NOMO-1 treated with DMSO at 0.1 percent for 48 hours (cell line): ENCODE data around the gene C2orf72.

Source experiments
- DNase-seq: peaks from one replicate; lab custom pipeline; 2025; ENCODE audit not compliant: unreplicated experiment; lab: John Stamatoyannopoulos, UW

C2orf72 gene

DNA sequence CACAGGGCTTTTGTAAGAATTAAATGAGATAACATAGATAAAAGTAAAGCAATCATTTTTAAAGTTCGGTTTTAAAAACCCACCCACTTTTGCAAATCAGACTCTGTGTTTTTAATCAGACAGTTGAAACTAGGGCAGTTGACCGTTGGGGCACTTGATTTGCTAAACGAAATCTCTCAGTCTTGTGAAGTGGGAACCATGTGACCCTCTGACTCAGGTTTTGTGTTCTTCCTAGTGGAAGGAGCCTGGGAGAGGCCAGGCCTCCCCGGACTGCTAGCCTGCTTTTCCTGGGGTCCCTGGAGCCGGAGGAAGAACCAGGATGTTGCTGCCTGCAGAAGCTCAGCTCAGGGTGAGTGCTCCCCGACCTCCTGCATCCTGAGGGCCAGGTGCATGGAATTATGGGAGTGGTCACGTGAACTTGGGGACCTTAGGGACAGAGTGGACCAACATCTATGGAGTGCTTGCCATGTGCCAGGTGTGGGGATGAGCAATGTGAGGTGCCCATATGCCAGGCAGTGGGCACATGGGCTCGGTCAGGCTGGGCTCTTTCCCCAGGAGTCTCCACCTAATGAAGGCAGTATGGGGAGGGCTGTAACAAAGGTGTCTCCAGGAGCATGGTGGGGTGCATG lies 3.9 kb downstream of the C2orf72 start:
- no peak for DNase-seq

DNA sequence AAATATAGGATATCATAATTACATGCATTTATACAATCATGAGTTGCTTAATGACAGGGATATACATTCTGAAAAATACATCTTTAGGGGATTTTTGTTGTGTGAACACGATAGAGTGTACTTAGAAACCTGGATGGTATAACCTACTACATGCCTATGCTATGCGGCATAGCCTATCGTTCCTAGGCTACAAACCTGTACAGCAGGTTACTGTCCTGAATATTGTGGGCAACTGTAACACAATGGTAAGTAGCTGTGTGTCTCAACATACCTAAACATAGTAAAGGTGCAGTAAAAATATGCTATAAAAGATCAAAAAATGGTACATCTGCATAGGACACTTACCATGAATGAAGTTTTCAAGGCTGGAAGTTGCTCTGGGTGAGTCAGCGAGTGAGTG lies 6.5 kb downstream of the C2orf72 start:
- no peak for DNase-seq

DNA sequence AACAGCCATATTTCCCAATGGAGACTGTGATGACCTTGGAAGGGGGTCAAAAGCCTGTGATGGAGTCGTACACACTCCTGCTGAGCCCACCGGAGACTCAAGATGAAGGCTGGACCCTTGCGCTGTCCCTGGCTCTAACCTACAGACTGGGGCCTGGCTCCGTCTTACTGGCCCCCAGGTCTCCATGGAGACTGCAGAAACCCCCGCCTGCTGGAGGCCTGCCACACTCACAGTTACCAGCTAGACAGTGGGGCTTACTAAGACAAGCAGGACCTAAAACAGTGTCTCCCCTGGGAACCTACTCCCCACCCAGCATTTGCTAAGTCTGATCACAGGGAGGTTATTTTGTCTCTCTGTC lies 9.6 kb downstream of the C2orf72 start:
- DNase-seq: no peak

DNA sequence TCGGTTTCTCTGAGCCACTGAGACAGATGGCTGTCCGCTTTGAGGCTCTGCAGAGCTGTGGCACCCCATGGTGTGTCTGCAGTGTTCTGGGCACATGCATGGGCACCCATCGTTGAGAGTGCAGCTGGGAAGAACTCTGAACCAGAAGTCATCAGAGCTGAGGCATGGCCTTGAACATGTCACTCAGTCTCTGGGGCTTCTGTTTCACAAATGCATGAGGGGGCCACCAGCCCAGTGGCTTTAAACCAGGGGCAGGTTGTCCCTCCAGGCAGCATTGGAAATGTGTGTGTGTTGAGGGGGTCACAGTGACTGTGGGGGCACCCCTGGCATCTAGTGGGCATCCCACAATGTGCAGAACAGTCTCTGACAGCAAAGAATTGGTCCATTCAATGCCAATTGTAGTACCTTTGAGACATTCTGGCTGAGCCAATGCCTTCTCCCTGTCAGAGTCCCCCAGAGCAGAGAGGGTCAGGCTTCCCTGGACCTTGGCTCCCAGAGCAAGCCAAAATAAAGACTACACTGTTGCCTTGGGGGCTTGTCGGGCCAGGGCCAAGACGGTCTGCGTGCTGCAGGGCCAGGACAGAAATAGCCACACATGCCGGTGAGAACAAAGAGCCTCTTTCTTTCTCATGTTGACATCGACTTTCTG lies 10.1 kb downstream of the C2orf72 start:
- DNase-seq: no peak

DNA sequence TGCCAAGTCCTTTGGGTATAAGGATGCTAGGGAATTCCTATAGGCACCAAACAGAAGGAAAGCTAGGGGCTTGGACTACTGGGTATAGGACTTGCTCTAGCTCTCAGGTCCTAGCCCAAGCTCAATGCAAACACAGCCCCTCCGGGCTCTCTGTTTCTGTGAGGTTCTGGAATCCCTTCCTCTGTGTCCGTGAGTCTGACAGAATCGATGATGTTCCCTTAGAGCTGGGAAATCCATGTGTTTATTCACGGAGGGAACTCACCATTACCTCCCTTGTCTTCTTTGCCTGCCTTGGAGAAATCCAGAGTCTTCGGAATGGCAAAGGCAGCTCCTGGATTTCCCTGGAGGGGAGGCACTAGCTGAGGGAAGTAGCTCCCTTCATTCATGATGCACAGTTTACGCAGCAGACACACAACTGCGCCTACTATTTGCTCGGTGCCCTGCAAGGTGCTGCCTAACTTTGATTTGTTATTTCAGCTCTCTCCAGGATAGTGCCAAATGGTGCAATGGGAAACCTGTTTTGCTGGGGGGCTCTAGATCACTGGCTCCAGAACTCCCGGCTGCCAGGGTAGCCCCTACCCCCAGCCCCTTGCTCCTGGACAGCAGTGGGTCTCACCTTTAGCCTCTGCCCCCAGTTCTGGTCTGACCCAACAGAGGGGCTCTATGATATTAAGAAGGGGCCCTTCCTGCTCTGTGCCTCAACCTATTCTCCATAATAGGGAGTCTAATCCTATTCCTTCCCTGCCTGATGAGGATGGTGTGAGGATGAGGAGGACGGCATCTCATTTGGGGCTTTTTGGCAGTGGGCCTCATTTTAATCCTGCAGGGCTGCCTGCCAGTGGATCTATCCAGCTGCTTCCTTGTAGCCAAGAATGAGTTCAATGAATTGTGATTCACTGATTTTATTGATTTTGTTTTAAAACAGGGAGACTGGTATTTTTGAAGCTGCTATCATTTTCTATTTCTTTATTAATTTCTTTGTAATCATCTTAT lies 10.9 kb downstream of the C2orf72 start:
- no peak for DNase-seq

DNA sequence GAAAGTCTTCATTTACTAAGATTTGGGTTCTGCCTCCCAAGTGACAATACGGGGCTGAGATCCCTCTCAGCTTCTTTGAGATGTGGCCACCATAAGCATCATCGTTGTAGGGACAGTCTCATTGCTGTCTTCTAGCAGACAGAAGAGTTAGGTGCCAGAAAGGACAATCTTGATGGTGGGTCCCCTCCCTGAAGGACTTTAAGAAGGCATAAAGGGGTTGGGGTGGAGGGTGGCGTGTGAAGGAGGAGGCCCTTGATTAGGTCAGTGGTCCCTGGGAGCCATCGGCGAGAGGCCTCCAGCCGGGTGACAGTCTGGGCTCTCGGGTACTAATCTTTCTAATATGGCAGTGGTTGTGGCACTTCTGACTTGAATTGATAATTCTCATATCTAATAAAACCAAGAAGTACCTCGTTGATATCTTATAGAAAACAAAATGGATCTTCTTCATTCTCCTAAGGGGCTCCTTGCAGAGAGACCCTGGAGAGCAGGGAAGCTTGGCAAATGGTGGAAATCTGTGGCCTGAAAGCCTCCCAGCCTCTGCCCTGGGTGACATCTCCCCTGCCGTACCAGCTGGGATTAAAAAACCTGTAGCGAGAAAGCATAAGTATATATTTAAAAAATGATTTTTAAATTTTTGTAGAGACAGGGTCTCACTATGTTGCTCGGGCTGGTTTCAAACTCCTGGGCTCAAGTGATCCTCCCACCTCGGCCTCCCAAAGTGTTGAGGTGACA lies 12.1 kb downstream of the C2orf72 start:
- no peak for DNase-seq

DNA sequence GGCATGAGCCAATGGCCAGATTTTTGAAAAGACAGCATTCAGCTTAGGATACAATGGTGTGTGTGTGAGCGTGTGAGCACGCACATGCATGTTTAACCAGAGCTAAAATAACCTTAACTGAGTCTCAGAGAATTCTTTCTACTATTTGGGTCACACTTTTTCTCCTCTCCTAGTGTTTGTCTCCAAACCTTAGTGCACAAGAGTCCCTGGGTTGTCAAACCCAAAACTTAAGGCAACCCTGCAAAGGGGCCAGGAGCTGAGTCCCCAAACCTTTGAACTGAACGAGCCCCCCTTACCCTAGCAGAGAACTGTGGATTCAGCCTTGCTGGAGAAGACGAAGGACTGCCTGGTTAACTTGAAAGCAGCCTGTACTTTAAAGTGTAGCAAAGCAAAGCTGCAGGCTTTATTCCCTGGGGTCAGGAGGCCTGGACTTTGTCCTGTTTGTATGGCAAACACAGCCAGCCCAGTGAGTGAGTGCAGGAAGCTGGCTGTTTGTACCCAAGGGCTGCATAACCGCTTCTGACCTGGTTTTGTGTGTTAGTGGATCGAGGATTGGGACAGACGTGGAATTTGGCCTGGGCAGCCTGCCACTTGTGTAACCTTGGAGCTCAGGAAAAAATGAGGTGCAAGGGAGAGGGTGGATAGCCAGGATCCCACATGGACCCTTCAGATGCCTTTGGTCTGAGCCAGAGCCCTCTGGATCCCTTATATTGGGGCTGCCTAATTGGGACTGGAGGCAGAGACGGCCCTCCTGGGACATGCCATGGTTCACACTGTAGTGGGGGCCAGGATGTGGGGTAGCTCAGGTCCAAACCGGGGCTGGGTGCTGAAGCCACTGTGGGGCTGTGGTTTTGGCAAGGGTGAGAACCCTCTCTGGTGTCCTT lies 12.9 kb downstream of the C2orf72 start:
- no peak for DNase-seq

DNA sequence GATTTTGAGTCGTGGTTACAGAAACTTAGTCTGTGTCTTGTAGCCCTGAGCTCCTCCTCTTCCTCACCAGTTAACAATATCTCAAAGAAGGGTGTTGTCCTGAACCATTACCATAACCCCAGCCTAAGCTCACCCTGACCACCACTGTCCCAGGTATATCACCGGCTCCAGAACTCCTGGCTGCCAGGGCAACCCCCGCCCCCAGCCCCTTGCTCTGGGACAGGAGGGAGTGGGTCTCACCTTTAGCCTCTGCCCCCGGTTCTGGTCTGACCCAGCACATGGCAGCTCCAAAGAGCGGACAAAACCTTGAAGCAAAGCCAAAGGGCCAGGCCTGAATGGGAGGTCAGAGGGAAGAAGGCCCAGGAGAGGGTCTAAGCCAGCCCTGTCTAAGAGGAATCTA lies 13.8 kb downstream of the C2orf72 start:
- no peak for DNase-seq

DNA sequence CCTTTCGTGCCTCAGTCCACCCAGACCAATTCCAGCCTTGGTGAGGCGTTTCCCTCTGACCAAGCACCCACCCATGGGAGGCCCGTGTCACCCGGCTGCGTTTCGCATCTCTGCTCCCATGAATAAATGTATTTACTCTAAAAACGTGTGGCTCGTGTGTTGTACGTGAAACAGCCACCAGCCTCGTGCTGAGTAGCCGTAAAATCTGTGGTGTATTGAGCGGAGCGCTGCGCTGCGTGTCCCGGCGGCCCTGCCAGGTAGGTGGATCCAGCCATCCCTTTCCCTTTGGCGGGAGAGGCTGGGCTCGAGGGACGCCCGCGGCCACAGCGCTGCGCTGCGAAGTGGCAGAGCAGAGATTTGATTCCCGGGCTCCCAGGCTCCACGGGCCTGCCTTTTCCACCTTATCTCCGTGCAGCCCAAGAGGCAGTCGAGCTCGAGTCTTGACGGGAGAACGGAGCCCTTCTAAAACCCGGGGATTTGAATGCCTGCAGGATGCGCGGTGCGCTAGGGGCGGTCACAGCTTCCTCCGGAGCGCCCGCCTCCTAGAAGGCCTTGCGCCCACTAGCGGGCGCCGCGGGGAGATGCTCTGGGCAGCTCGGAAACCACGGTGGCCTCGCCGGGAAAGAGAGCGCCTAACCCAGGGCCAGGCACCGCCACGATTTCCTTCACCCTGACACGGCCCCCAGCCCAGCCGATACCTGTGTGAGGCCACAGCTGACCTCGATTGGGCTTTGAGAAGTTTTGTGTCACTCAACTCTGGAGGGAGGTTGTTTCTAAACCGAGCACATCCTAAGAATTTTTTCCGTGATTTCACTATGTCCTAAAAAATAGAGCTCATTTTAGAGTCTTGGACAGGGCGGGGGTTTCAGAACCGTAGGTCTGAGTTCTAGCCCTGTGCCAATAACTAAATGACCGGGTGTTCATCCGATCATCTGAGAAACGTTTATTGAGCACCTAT lies 15.4 kb downstream of the C2orf72 start:
- peak; percentile 80 for DNase-seq

DNA sequence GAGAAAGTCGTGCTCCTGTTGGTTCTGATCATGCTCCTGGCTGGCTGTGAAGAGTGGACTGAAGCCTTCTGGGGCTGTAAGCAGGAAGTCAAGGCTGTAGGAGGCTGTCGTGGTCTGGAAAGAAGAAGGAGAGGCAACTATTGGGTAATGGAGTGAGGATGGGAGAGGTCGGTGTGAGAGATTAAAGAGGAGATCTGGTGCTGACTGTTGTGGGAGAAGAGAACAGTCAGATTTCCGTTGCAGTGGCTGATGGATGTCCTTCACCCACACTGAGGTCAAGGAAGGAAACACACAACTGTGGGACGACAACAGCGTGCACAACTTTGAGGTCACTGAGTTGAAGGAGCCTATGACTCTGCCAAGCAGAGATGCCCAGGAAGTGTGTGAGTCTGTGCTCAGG lies 16.5 kb downstream of the C2orf72 start:
- no peak for DNase-seq

DNA sequence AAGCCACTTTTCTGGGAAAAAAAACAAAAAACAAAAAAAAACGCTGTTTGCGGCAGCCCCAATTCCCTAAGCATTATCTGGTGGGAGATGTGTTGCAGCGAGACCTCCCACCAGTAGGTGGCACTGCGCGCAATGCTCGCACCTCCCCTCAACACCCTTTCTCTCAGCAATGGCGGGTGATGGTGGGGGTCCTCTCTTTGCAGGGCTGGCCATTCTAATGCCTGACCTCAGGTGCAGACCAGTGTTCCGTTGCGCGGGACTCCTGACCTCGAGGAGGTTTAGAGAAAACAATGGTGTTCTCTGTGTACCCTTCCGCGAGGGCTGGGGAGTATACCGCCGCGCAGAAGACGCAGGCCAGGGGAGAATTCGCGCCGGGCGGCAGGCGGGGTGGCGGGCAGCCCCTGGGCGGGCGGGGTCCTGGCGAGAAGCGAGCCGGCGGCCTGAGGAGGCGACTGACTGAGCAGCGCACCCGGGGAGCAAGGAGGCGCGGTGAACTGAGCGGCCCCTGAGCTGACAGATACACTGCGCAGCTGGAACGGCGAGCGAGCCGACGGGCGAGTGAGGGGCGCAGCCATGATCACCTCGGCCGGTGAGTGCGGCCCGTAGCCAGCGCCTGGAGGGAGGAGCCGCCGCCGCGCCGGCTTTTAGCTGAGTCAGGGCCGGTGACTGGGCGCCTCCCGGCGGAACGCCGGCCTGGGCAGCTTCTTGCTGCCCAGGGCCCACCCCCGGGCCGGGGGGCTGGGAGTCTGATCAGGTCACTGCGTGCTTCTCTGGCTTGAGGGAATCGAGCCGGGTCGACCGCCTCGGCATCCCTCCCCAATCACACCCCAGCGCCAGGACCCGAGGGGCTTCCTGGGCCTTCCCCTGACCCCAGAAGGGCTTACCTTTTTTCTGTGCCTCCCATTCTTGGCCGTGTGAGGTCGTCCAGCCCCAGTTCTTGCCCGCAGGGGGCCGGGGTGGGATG lies 19.4 kb downstream of the C2orf72 start, which contains the start of gene PSMD1:
Gene PSMD1, plus strand, starts transcription at position 415 of the 964 bp plus-strand sequence. Its CDS starts 159 bp downstream, at position 574.
- DNase-seq: peak; percentile 88

DNA sequence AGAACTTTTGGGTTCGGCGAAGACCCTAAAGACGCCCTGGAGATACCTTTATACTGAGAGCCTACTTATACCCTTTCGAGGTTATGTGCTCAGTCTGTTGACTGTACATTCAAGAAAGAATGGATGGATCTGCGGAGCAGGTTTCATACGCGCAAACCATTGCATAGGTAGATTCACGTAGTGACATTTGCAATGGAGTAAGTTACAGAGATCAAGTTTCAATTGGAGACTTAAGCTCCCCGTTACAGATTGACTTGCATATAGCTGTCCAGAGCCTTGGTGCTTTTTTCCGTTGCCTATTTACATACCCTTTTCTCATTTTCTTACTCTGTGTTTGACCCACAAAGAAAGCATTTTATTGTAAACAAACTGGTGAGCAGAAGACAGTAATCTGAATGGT lies 20.3 kb downstream of the C2orf72 start:
- no peak for DNase-seq

DNA sequence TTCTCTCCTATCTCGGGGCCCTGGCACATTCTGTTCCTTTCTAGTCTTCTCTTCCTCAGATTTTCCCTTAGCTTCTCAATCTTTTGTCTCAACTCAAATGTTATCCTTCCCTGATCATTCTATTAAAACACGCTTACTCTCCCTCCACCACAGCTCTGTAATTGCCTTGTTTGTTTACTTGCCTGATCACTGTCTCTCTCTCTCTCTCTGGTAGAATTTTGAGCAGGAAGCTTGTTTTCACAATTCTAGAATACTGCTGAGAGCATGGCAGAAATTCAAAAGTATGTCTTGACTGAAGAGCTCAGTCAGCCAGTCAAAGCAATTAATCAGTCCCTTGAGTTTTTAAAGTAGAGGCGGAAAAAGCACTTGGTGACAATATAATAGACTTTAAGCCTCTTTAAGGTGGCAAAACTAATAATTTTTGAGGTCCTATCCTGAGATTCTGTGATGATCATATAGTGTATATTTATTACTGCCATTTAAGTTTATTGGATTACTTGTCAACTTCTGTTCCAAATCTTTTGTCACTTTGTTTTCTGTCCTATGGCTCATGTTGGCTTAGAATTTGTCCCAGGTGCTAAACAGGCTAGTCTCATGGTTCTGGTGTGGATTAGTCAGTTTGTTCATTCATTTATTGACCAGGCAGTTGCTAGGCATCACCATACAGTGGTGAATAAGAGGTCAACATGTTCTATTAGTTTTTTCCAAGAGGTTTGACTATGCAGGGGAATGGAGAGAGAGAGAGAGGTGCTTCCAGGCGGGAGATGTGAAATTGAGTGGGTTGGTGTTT lies 21.6 kb downstream of the C2orf72 start:
- DNase-seq: no peak

DNA sequence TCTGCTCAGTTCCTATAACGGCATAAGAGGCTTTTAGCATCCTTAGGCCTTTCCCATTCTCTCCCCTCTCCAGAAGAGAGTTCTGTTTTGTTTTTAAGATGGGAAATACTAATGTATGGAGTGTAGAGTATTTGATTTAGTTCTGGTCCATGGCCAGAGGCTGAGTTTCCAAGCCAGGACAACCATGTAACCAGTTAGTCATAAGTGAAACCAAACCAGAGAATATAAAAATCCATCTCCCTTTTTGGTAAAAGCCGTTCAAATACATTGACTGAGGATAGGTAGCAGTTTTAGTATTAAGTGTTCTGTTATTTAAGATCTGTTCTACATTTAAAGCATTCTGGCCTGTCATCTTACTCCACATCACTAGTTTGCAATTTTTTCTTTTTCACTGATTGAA lies 22.4 kb downstream of the C2orf72 start:
- DNase-seq: no peak

DNA sequence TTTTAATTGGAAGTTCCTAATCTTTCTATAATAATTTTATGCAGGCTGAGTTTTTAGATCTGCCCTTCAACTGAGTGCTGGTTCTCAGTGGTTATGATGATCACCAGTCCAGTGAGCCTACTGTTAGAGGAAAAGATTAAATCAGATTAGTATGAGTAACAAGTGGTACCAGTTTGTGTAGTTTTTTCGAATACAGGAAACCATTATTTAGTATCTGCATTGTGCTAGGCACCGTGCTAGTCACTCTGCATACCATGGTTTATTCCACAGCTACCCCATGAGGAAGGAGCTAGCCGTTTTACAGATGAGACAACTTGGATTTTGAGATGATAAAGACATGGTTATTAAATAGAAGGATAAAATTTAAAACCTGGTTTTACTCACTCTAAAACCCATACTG lies 25.5 kb downstream of the C2orf72 start:
- no peak for DNase-seq

DNA sequence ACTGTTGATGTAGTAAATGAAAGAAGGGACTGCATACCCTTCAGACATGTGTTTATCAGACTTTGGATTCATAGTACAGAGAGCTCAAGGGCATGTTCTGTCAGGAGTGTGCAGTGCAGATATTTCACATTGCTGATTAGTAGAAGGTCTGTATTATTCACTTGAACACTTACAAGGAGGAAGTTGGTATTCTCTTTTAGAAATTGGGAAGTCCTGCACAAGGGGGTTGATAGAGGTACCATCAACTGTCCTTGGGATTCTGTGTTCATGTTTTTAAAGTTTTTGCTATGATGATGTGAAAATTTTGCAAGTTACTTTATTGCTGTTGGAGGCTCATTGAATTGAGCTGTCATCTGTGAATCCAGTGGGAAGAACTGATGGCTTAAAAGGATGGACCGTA lies 26.0 kb downstream of the C2orf72 start:
- peak; percentile 49 for DNase-seq

DNA sequence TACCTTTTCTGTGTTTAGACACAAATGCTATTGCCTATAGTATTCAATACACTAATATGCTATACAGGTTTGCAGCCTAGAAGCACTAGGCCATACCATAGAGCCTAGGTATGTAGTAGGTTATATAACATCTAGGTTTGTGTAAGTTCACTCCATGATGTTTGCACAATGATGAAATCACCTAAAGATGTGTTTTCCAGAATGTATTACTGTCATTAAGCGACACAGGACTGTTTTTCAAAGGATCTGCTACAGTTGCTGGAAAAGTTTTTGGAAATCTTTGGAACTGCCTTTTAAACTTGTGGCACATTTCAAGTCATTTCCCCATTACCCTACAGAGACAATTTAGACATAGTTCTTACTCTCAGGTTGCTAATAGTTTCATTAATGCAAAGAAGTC lies 28.6 kb downstream of the C2orf72 start:
- no peak for DNase-seq
